HEK293 (cell line): ENCODE results near the gene AIF1.
"Not testable (repeated sequence)": the region's sequence is repeated elsewhere in the genome, so short reads cannot be mapped to it uniquely, and the experiment has no call there.

Source experiments
- CTCF ChIA-PET: fragments of 350-600 bp; formaldehyde crosslinking; extraction: SDS; loops from one replicate; lab custom pipeline; 2021; ENCODE audit warnings: antibody characterized with exemption; lab: Yijun Ruan, JAX
- POLR2A ChIA-PET: fragments of 300-600 bp; formaldehyde crosslinking; extraction: SDS; loops from one replicate; lab custom pipeline; 2020; ENCODE audit warnings: antibody characterized with exemption, inconsistent platforms; lab: Yijun Ruan, JAX
- H3K27ac ChIP-seq: fragments of 200-500 bp; sonication (Bioruptor generic); 2 replicates; pipeline ENCODE4 v1.5.1; 2014; ENCODE audit warnings: low read depth, low read length, control low read depth, inconsistent platforms; ENCODE audit errors: extremely low read depth
- H3K36me3 ChIP-seq, 2 experiments: fragments of 200-500 bp in 1 of 2; sonication (Bioruptor generic) in 1 of 2; 1 replicate in 1 of 2; 2 replicates in 1 of 2; pipeline ENCODE4 v1.5.1; 2014 to 2017; ENCODE audit warnings: inconsistent platforms in 2 of 2, low read length in 2 of 2; ENCODE audit not compliant: control insufficient read depth in 2 of 2, insufficient read depth in 1 of 2
- H3K4me1 ChIP-seq: fragments of 200-500 bp; sonication (Bioruptor generic); 2 replicates; pipeline ENCODE4 v1.5.1; 2014; ENCODE audit warnings: mild to moderate bottlenecking, low read length, inconsistent platforms; ENCODE audit not compliant: control insufficient read depth, insufficient read depth
- H3K4me3 ChIP-seq: 2 replicates; pipeline ENCODE4 v1.5.1; 2011; ENCODE audit warnings: low read depth, mild to moderate bottlenecking, control low read depth, low read length, moderate library complexity
- H3K9me3 ChIP-seq: fragments of 200-500 bp; sonication (Bioruptor generic); 2 replicates; pipeline ENCODE4 v1.5.1; 2014; ENCODE audit warnings: low read depth, low read length, inconsistent platforms; ENCODE audit not compliant: control insufficient read depth, insufficient read depth
- KLF10 ChIP-seq: fragments of 450-650 bp; IDR thresholded peaks from 2 replicates; pipeline ENCODE4 v1.5.1; 2018; ENCODE audit warnings: missing biosample characterization, mild to moderate bottlenecking, missing genetic modification characterization
- RBAK ChIP-seq: fragments of 450-650 bp; formaldehyde crosslinking; IDR thresholded peaks from 2 replicates; pipeline ENCODE4 v1.5.1; 2016; ENCODE audit warnings: missing biosample characterization, missing genetic modification characterization
- SP2 ChIP-seq: fragments of 450-650 bp; formaldehyde crosslinking; IDR thresholded peaks from 2 replicates; pipeline ENCODE4 v1.5.1; 2016; ENCODE audit warnings: missing biosample characterization, missing genetic modification characterization
- ZNF121 ChIP-seq: fragments of 450-650 bp; formaldehyde crosslinking; IDR thresholded peaks from 2 replicates; pipeline ENCODE4 v1.5.1; 2016; ENCODE audit warnings: missing biosample characterization, missing genetic modification characterization
- ZNF19 ChIP-seq: fragments of 450-650 bp; formaldehyde crosslinking; IDR thresholded peaks from 2 replicates; pipeline ENCODE4; 2016; ENCODE audit warnings: missing biosample characterization, missing genetic modification characterization, low read depth
- ZNF2 ChIP-seq: fragments of 450-650 bp; formaldehyde crosslinking; IDR thresholded peaks from 2 replicates; pipeline ENCODE4 v1.5.1; 2016; ENCODE audit warnings: missing biosample characterization, missing genetic modification characterization
- ZNF426 ChIP-seq: fragments of 450-650 bp; formaldehyde crosslinking; IDR thresholded peaks from 2 replicates; pipeline ENCODE4 v1.5.1; 2017; ENCODE audit warnings: missing biosample characterization, missing genetic modification characterization, mild to moderate bottlenecking, inconsistent platforms, moderate library complexity
- ZNF488 ChIP-seq: fragments of 450-650 bp; formaldehyde crosslinking; IDR thresholded peaks from 2 replicates; pipeline ENCODE4 v1.5.1; 2016; ENCODE audit warnings: missing biosample characterization, missing genetic modification characterization
- ZNF548 ChIP-seq: fragments of 450-650 bp; formaldehyde crosslinking; IDR thresholded peaks from 2 replicates; pipeline ENCODE4 v1.5.1; 2016; ENCODE audit warnings: missing biosample characterization, missing genetic modification characterization
- ZNF549 ChIP-seq: fragments of 450-650 bp; IDR thresholded peaks from 2 replicates; pipeline ENCODE4 v1.5.1; 2018; ENCODE audit warnings: missing biosample characterization, missing genetic modification characterization, mild to moderate bottlenecking, inconsistent platforms, moderate library complexity
- ZNF654 ChIP-seq: fragments of 450-650 bp; formaldehyde crosslinking; IDR thresholded peaks from 2 replicates; pipeline ENCODE4 v1.5.1; 2016; ENCODE audit warnings: low read depth, missing biosample characterization, missing genetic modification characterization
- ZNF677 ChIP-seq: fragments of 450-650 bp; IDR thresholded peaks from 2 replicates; pipeline ENCODE4 v1.5.0; 2018; ENCODE audit warnings: missing biosample characterization, mild to moderate bottlenecking, missing genetic modification characterization, moderate library complexity
- ZNF692 ChIP-seq: fragments of 450-650 bp; formaldehyde crosslinking; IDR thresholded peaks from 2 replicates; pipeline ENCODE4 v1.5.1; 2016; ENCODE audit warnings: missing biosample characterization, missing genetic modification characterization
- ZSCAN16 ChIP-seq: fragments of 450-650 bp; formaldehyde crosslinking; IDR thresholded peaks from 2 replicates; pipeline ENCODE4 v1.5.1; 2016; ENCODE audit warnings: missing biosample characterization, missing genetic modification characterization
- ZSCAN4 ChIP-seq: fragments of 450-650 bp; formaldehyde crosslinking; IDR thresholded peaks from 2 replicates; pipeline ENCODE4 v1.5.1; 2017; ENCODE audit warnings: missing biosample characterization, missing genetic modification characterization
- ZSCAN5A ChIP-seq: fragments of 450-650 bp; formaldehyde crosslinking; IDR thresholded peaks from 2 replicates; pipeline ENCODE4 v1.5.1; 2016; ENCODE audit warnings: missing biosample characterization, missing genetic modification characterization
- TF ChIP-seq, protein P1 (sequence below): fragments of 450-650 bp; formaldehyde crosslinking; IDR thresholded peaks from 2 replicates; pipeline ENCODE4 v1.5.1; 2016; ENCODE audit warnings: missing biosample characterization, missing genetic modification characterization, low read depth

The AIF1 gene

GRCh38 chr6:31588871-31589650 lies 26.0 kb upstream of the AIF1 start (continued):
- TF ChIP-seq ZSCAN4 (tag by site-specific recombination) (no peak), ZNF19 (tag by site-specific recombination) (no peak), ZNF548 (tag by site-specific recombination) (no peak), ZNF426 (tag by site-specific recombination) (no peak), ZNF488 (tag by site-specific recombination) (no peak), ZNF692 (no peak)
- TF ChIP-seq, protein P1, sequence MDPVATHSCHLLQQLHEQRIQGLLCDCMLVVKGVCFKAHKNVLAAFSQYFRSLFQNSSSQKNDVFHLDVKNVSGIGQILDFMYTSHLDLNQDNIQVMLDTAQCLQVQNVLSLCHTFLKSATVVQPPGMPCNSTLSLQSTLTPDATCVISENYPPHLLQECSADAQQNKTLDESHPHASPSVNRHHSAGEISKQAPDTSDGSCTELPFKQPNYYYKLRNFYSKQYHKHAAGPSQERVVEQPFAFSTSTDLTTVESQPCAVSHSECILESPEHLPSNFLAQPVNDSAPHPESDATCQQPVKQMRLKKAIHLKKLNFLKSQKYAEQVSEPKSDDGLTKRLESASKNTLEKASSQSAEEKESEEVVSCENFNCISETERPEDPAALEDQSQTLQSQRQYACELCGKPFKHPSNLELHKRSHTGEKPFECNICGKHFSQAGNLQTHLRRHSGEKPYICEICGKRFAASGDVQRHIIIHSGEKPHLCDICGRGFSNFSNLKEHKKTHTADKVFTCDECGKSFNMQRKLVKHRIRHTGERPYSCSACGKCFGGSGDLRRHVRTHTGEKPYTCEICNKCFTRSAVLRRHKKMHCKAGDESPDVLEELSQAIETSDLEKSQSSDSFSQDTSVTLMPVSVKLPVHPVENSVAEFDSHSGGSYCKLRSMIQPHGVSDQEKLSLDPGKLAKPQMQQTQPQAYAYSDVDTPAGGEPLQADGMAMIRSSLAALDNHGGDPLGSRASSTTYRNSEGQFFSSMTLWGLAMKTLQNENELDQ (tag by site-specific recombination): no peak

DNA sequence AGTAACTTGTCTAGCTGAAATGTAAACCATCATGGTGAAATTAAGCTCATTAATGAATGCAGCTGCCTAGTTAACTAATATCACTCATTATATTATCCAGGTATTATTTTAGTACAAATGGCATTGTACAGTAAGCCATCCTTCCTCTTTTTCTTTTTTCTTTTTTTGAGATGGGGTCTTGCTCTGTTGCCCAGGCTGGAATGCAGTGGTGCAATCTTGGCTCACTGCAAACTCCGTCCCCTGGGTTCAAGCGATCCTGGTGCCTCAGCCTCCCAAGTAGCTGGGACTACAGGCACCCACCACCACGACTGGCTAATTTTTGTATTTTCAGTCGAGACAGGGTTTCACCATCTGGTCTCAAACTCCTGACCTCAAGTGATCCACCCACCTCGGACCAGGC lies 24.3 kb upstream of the AIF1 start:
- CTCF ChIA-PET: interaction anchor here (0.8 to 18.7 kb wide), 5 partner anchors 7 to 197 kb away, joined by 3 to 518 read pairs (median 5); partner anchors contain the start of genes ATP6V1G2 and NCR3
- H3K27ac ChIP-seq, H3K4me1 ChIP-seq, H3K4me3 ChIP-seq, POLR2A ChIA-PET, H3K36me3 ChIP-seq, H3K9me3 ChIP-seq: not testable (repeated sequence)
- peak; percentile 83 for TF ChIP-seq ZNF121 (tag by site-specific recombination)
- TF ChIP-seq, all 188 proteins: peak for 1; not testable (repeated sequence) for 187

DNA sequence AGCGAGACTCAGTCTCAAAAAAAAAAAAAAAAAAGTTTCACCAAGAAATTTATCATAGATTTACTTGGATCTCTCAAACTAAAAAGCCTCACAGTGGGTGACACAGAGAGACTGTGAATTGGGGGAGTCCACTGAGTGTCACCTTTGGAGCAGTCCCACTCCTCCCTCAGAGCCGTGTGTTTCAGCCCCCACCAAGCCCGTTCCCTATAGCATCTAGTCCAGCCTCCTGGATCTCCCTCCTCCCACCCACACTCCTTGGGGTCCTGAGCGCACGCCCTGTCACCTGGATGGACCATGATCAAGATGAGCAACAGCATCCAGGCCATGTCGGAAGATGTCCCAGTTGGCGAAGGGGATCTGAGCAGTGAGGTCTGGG lies 22.6 kb upstream of the AIF1 start:
- ChIA-PET CTCF (interaction anchor here (1.8 to 12.8 kb wide), 3 partner anchors 10 to 47 kb away, joined by 4 to 518 read pairs (median 431); partner anchors contain the start of genes ATP6V1G2, DDX39B, LST1 and LTB), POLR2A (interaction anchor here (1.3 to 2.0 kb wide), 2 partner anchors 12 to 50 kb away, joined by 3 to 7 read pairs; partner anchors contain the start of gene DDX39B)
- TF ChIP-seq ZNF2 (tag by site-specific recombination) (no peak), KLF10 (tag by site-specific recombination) (no peak)
- H3K9me3 ChIP-seq: no peaks in the 10 kb centered on the region
- H3K4me1 ChIP-seq: no peaks in the 10 kb centered on the region
- no peak overlapping the region for H3K27ac ChIP-seq
- no peak overlapping the region for H3K4me3 ChIP-seq
- no peaks in the 10 kb centered on the region for H3K36me3 ChIP-seq

DNA sequence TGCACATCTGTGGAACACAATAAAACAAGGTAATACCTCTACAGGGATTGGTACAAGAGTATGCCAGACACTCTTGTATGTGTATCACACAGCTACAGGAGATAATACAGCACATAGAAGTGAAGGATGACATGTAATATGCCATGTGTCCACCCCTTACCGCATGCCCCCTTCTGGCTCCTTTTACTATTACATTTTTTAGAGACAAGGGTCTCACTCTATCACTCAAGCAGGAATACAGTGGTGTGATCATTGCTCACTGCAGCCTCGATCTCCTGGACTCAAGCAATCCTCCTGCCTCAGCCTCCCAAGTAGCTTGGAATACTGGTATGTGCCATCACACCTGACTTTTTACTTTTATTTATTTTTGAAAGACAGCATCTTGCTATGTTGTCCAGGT lies 18.0 kb upstream of the AIF1 start:
- no peaks in the 10 kb centered on the region for H3K4me1 ChIP-seq
- no peak overlapping the region for H3K4me3 ChIP-seq
- ChIA-PET CTCF (interaction anchor here (0.5 to 12.8 kb wide), 25 partner anchors 11 to 1167 kb away, joined by 3 to 518 read pairs (median 7); partner anchors contain the start of genes ATP6V1G2, DDX39B, LST1 and LTA), POLR2A (interaction anchor here (1.1 to 1.3 kb wide), 2 partner anchors 50 to 55 kb away, joined by 3 to 5 read pairs; partner anchors contain the start of genes ATP6V1G2 and NFKBIL1)
- H3K9me3 ChIP-seq: no peaks in the 10 kb centered on the region
- no peaks in the 10 kb centered on the region for H3K36me3 ChIP-seq
- H3K27ac ChIP-seq: no peak overlapping the region
- no peak for TF ChIP-seq ZNF692
- peak; percentile 18; the same call in 1 of the 2 replicates for TF ChIP-seq ZNF654 (tag by site-specific recombination)
- TF ChIP-seq ZNF549 (tag by site-specific recombination): no peak
- TF ChIP-seq ZNF121 (tag by site-specific recombination): peak; percentile 34; the same call in 1 of the 2 replicates
- TF ChIP-seq RBAK (tag by site-specific recombination): no peak
- no peak for TF ChIP-seq ZNF677
- no peak for TF ChIP-seq SP2
- no peak for TF ChIP-seq ZSCAN16 (tag by site-specific recombination)
- TF ChIP-seq ZSCAN5A (tag by site-specific recombination): no peak
